ENCODE results near the gene MYL12A. TPM values are rescaled to one million over a fixed set of nuclear protein-coding genes. Genes with fewer than 3 reads are reported as not detected.

Gene MYL12A
- total RNA-seq, 2 experiments from 2014 or later = 1,118 to 1,119 TPM

Other genes with a start within 250 kb of the MYL12A start
- gene LPIN2, start 234.7 kb upstream of the MYL12A start, total RNA-seq = 10 to 100 TPM; 78.4 to 79.6 TPM
- gene MYOM1, start 27.8 kb upstream of the MYL12A start, total RNA-seq = 1 to 10 TPM; 1.7 to 2.4 TPM
- 100 to 1,000 TPM; 371 to 378 TPM for gene MYL12B, start 14.3 kb downstream of the MYL12A start, total RNA-seq
- gene TGIF1, start 202.4 kb downstream of the MYL12A start, total RNA-seq = 10 to 100 TPM; 23.3 to 24.7 TPM

Measured in activated CD4-positive, alpha-beta memory T cell treated with anti-CD3 and anti-CD28 coated beads, Interleukin-2, amount 10 ng/mL, durations not matched to agents 7 days and 5 days (primary cell).